Astrocyte of the spinal cord (primary cell): ENCODE data around the gene EPN2.

Source experiments
- DNase-seq: peaks from one replicate; pipeline ENCODE4 v3.0.0; 2011; ENCODE audit warnings: low read depth, low spot score
- H3K4me3 ChIP-seq: 2 replicates; pipeline ENCODE4 v1.5.1; 2011; ENCODE audit warnings: low read depth, mild to moderate bottlenecking, low read length, moderate library complexity
- CTCF ChIP-seq: IDR thresholded peaks from 2 replicates; pipeline ENCODE4 v1.5.1; 2012; ENCODE audit warnings: low read depth, mild to moderate bottlenecking, low read length, inconsistent platforms
- in situ Hi-C: cut with HindIII; loops from 2 replicates; pipeline ENCODE4 v1.10.0; 2017; ENCODE audit warnings: low sequenced_read_pairs

The EPN2 gene

GRCh38 chr17:19292377-19292711 is 55.2 kb downstream of the EPN2 start:
- H3K4me3 ChIP-seq, result no peak overlapping the region
- no peak for DNase-seq
- in situ Hi-C loops, result no loop called here
- TF ChIP-seq CTCF, result no peak

GRCh38 chr17:19294443-19294842 is 57.3 kb downstream of the EPN2 start:
- in situ Hi-C loops, result no loop called here
- H3K4me3 ChIP-seq, result no peak overlapping the region
- DNase-seq, result no peak
- TF ChIP-seq CTCF, result no peak

- in situ Hi-C loops, result no loop called here
- TF ChIP-seq CTCF, result no peak
- DNase-seq, result no peak
- no peak overlapping the region for H3K4me3 ChIP-seq
These were observed 58.4 kb downstream of the EPN2 start for GRCh38 chr17:19295473-19296135.

GRCh38 chr17:19296786-19297778 is 59.9 kb downstream of the EPN2 start:
- in situ Hi-C loops, result no loop called here
- TF ChIP-seq CTCF, result no peak
- no peak overlapping the region for H3K4me3 ChIP-seq
- no peak for DNase-seq

- TF ChIP-seq CTCF, result no peak
- no peak for DNase-seq
- in situ Hi-C loops, result no loop called here
- no peak overlapping the region for H3K4me3 ChIP-seq
These were observed 61.5 kb downstream of the EPN2 start for GRCh38 chr17:19298569-19299213.

- DNase-seq, result no peak
- H3K4me3 ChIP-seq, result no peak overlapping the region
- no peak for TF ChIP-seq CTCF
- in situ Hi-C loops, result no loop called here
These were observed 62.1 kb downstream of the EPN2 start for GRCh38 chr17:19299214-19299747.
